Mesothelial cell of epicardium (in vitro differentiated cells): ENCODE data around the gene ADGRA3. TPM values are rescaled to one million over a fixed set of nuclear protein-coding genes. Genes with fewer than 3 reads are reported as not detected.

Source experiments
- DNase-seq, 2 experiments: peaks; one replicate each; pipeline ENCODE4 v3.0.0; 2021; ENCODE audit warnings: low spot score in 2 of 2; ENCODE audit not compliant: unreplicated experiment in 2 of 2
- H3K27ac Mint-ChIP-seq: 2 replicates; pipeline ENCODE4 v1.8.0; 2021; ENCODE audit warnings: mixed read lengths
- H3K27me3 Mint-ChIP-seq: 2 replicates; pipeline ENCODE4 v1.8.0; 2021; ENCODE audit warnings: low read depth, mixed read lengths
- H3K36me3 Mint-ChIP-seq: 2 replicates; pipeline ENCODE4 v1.8.0; 2021; ENCODE audit warnings: mixed read lengths
- H3K4me1 Mint-ChIP-seq: 2 replicates; pipeline ENCODE4 v1.8.0; 2021; ENCODE audit warnings: mixed read lengths
- H3K4me3 Mint-ChIP-seq: 2 replicates; pipeline ENCODE4 v1.8.0; 2021; ENCODE audit warnings: mild to moderate bottlenecking, moderate library complexity, mixed read lengths
- H3K9me3 Mint-ChIP-seq: 2 replicates; pipeline ENCODE4 v1.8.0; 2021; ENCODE audit warnings: mixed read lengths
- CTCF ChIP-seq: fragments of 200-600 bp; sonication (generic); IDR thresholded peaks from one replicate; pipeline ENCODE4 v1.5.0; 2021; ENCODE audit warnings: antibody characterized with exemption; ENCODE audit not compliant: unreplicated experiment
- total RNA-seq: library from RNA; stranded (reverse); gene quantifications from 3 replicates; pipeline ENCODE4 v1.2.1, GENCODE V29; 2021

ADGRA3 gene
- total RNA-seq, 1 donor from 2014 or later: 109 TPM

GRCh38 chr4:22463179-22463578, 52.7 kb downstream of the ADGRA3 start:
- DNase-seq: no peak
- H3K27ac Mint-ChIP-seq: no peak overlapping the region

GRCh38 chr4:22462688-22463087, 53.2 kb downstream of the ADGRA3 start:
- no peaks in the 10 kb centered on the region for H3K27me3 Mint-ChIP-seq
- TF ChIP-seq CTCF: no peak
- peaks cover 5% of the 10 kb centered on the region for H3K9me3 Mint-ChIP-seq
- H3K27ac Mint-ChIP-seq: no peak overlapping the region
- H3K4me3 Mint-ChIP-seq: no peak overlapping the region
- no peak for DNase-seq
- peaks cover 27% of the 10 kb centered on the region for H3K36me3 Mint-ChIP-seq
- peaks cover 27% of the 10 kb centered on the region for H3K4me1 Mint-ChIP-seq

More at GRCh38 chr4:22463179-22463578, 52.7 kb downstream of the ADGRA3 start:
- Mint-ChIP-seq H3K36me3 (peaks cover 27% of the 10 kb centered on the region), H3K27me3 (no peaks in the 10 kb centered on the region), H3K9me3 (peaks cover 5% of the 10 kb centered on the region), H3K4me3 (no peak overlapping the region), H3K4me1 (peaks cover 24% of the 10 kb centered on the region)
- no peak for TF ChIP-seq CTCF

GRCh38 chr4:22460266-22460665, 55.6 kb downstream of the ADGRA3 start:
- Mint-ChIP-seq H3K4me3 (no peak overlapping the region), H3K4me1 (peaks cover 33% of the 10 kb centered on the region), H3K9me3 (no peaks in the 10 kb centered on the region), H3K36me3 (peaks cover 11% of the 10 kb centered on the region), H3K27me3 (no peaks in the 10 kb centered on the region), H3K27ac (no peak overlapping the region)
- TF ChIP-seq CTCF: no peak
- no peak for DNase-seq

GRCh38 chr4:22458098-22458497, 57.8 kb downstream of the ADGRA3 start:
- Mint-ChIP-seq H3K27ac (no peak overlapping the region), H3K4me1 (peaks cover 44% of the 10 kb centered on the region)
- no peak for TF ChIP-seq CTCF

GRCh38 chr4:22457348-22457747, 58.5 kb downstream of the ADGRA3 start:
- TF ChIP-seq CTCF: no peak
- Mint-ChIP-seq H3K4me1 (peaks cover 44% of the 10 kb centered on the region), H3K9me3 (no peaks in the 10 kb centered on the region), H3K27me3 (no peaks in the 10 kb centered on the region), H3K27ac (no peak overlapping the region), H3K36me3 (peaks cover 6% of the 10 kb centered on the region), H3K4me3 (no peak overlapping the region)
- no peak for DNase-seq

More at GRCh38 chr4:22458098-22458497, 57.8 kb downstream of the ADGRA3 start:
- Mint-ChIP-seq H3K27me3 (no peaks in the 10 kb centered on the region), H3K9me3 (no peaks in the 10 kb centered on the region), H3K4me3 (no peak overlapping the region), H3K36me3 (peaks cover 4% of the 10 kb centered on the region)
- no peak for DNase-seq

- TF ChIP-seq CTCF: no peak
- no peak overlapping the region for H3K4me3 Mint-ChIP-seq
- H3K9me3 Mint-ChIP-seq: no peaks in the 10 kb centered on the region
- peaks cover 6% of the 10 kb centered on the region for H3K36me3 Mint-ChIP-seq
- DNase-seq: no peak
- no peak overlapping the region for H3K27ac Mint-ChIP-seq
- H3K4me1 Mint-ChIP-seq: peaks cover 44% of the 10 kb centered on the region
- no peaks in the 10 kb centered on the region for H3K27me3 Mint-ChIP-seq
These were observed 59.6 kb downstream of the ADGRA3 start for GRCh38 chr4:22456291-22456690.
